ENCODE results near the gene CEP43.

GRCh38 chr6:167007985-167008384 lies 8.8 kb downstream of the CEP43 start:
- no peak for TF ChIP-seq CTCF (IDR thresholded peaks at IDR 0.05)
- no peak for TF ChIP-seq EZH2 (IDR thresholded peaks at IDR 0.05)

Data from neural progenitor cell (in vitro differentiated cells).